Subcutaneous adipose tissue (tissue), 4 donors: ENCODE measurements around the gene CTCFL. TPM values are rescaled to one million over a fixed set of nuclear protein-coding genes. Genes with fewer than 3 reads are reported as not detected.

Experiments
- CTCF ChIP-seq: fragments of 450-650 bp; IDR thresholded peaks from one replicate; pipeline ENCODE4 v1.5.1; 2016; ENCODE audit warnings: low read depth, mild to moderate bottlenecking, control low read depth, antibody characterized with exemption, moderate library complexity
- total RNA-seq, 4 donors: library from RNA; depleted of rRNA; stranded (reverse); fragments of >200 nt; gene quantifications; one replicate each; pipeline ENCODE4 v1.1.0, GENCODE V29; 2016

Gene CTCFL
- total RNA-seq, 4 donors from 2014 or later: 0.17 TPM; not detected in 3

GRCh38 chr20:57469418-57470211, 55.3 kb downstream of the CTCFL start:
- TF ChIP-seq CTCF: no peak

- no peak for TF ChIP-seq CTCF
Measured at GRCh38 chr20:57468523-57469417, 56.2 kb downstream of the CTCFL start.

- TF ChIP-seq CTCF: no peak
Measured at GRCh38 chr20:57467742-57468141, 57.2 kb downstream of the CTCFL start.

GRCh38 chr20:57465943-57466342, 59.0 kb downstream of the CTCFL start:
- no peak for TF ChIP-seq CTCF

- TF ChIP-seq CTCF: no peak
Measured at GRCh38 chr20:57465486-57465885, 59.5 kb downstream of the CTCFL start.

- TF ChIP-seq CTCF: no peak
Measured at GRCh38 chr20:57464642-57465211, 60.2 kb downstream of the CTCFL start.

GRCh38 chr20:57462781-57463180, 62.2 kb downstream of the CTCFL start:
- no peak for TF ChIP-seq CTCF
